HS-5 (cell line): ENCODE measurements around the gene PSMD14.
"Not testable (repeated sequence)": the region's sequence is repeated elsewhere in the genome, so short reads cannot be mapped to it uniquely, and the experiment has no call there.

ENCODE experiments used
- DNase-seq: peaks from one replicate; pipeline ENCODE4 v3.0.0-alpha.2; 2012; ENCODE audit warnings: low read depth

The PSMD14 gene

DNA sequence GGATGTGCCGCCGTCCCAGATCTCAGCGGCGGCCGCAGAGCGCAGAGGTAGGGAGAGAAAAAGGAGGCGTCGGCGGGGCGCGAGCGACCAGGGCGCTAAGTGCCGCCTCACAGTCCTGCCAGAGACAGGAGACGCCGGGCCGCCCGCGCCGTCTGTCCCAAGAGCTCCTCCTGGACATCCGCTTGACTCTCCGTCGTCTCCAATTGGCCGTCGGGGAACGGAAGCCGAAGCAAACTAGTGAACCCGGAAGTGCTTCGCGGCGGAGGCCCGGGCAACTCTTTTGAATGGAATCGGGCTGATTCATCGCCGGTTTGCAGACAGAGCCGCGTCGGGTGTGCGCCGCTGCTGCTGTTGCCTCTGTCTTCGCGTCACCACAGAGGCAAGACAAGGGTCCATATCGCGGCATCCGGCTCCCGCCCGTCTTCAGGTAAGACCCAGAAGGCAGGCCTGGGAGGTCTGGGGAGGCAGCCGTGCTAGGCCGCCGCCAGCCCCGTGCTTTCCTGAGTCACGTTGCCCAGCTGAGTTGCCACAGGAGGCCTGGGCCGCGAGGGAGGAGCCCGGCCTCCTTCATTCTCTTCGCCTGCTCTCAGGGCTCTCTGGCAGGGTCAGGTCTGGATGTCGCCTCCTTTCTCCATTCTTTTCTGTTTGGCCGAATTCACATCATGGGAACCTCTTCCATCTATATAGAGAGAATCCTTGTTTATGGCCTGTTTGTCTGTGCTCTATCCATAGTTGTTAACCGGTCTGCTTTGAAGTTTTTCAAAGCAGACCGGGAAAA lies at the start of gene PSMD14:
Gene PSMD14, plus strand, starts transcription at position 248 of the 778 bp plus-strand sequence. CDS start 10,401 bp downstream, outside the sequence.
- peak; percentile 85 for DNase-seq

DNA sequence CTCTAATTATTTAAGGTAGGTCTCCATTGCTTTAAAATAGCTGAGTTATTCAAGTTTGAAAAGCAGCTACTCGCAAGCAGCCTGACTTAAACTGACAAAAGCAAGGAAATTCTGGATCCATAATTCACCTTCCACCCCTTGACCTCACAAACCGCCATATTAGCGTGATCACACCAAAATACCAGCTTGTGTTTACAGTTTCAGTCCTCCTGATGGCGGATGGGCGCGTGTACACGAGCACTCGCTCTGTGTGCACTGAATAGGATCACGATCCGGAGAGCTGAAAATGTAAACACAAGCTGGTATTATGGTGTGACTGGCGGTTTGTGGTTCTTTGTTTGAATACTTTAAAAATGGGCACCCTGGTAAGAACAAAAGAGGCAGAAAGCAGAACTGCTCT lies 42.4 kb upstream of the PSMD14 start:
- DNase-seq: no peak

DNA sequence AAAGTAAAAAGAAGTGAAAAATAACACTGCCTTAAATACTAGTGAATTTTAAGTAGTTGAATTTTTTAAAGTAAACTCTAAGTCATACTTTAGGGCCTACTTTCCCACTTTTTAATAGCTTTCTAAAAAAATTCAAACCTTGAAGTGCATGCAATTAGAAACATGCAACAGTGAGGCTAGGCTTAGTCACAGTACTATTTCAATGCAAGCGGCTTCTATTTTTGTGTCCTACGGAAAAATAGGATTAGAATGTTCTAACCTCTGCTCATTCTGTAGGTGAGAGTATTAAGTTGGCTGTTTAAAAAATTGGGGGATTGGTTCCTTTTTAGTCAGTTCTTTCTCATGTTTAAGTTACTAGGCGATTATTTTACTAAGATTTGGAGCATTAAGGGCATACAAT lies 39.1 kb upstream of the PSMD14 start:
- no peak for DNase-seq

DNA sequence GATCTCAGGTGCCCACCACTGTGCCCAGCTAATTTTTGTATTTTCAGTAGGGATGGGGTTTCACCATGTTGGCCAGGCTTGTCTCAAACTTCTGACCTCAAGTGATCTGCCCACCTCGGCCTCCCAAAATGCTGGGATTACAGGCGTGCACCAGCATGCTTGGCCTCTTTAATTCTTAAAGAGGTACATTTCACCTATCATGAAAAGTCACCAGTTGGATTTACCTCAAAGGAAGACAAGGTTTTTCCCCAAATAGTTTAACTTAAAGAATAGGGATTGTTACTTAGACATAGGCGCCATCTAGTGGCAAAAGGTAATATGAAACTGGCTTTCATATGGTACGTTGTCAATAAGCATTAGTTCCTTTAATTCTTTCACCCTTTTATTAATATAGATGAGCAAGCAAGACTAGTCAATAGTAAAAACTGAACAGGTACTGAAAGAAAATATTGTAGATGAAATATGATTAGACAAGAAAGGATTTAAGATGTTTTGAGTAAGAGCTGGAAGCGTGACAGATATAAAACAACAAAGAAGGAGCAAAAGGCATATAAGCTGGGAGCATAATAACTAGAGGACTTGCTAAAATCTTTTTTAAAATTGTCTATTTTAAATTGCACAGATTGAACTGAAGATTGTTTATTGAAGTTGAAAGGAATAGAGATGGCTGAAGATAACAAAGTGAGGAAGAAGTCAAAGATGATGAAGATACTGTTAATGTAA lies 35.0 kb upstream of the PSMD14 start:
- peak; percentile 19 for DNase-seq

DNA sequence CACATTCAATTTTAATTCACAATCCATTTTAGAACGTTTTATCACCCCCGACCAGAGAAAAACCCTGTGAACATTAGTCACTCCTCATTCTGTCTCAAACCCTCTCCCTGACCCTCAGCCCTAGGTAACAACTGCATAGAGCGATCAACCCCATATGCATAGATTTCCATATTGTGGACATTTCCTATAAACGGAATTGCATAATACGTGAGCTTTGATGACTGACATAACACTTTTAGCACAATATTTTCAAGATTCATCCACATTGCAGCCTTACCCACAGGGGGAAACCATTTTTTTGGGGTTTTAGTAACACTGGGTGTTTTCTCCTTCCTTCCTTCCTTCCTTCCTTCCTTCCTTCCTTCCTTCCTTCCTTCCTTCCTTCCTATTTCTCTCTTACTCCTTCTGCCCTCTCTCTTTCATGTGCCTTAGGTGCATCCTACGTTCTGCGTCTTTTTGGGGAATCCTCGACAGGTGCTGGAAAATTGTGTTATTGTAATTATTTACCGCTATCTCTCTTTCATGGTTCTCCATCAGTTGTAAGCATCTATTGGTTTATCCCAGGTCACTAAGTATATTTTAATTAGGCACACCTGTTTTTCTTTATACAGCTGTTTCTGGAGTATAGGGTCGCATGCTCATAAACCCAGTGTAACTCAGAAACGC lies 29.5 kb upstream of the PSMD14 start:
- DNase-seq: not testable (repeated sequence)

DNA sequence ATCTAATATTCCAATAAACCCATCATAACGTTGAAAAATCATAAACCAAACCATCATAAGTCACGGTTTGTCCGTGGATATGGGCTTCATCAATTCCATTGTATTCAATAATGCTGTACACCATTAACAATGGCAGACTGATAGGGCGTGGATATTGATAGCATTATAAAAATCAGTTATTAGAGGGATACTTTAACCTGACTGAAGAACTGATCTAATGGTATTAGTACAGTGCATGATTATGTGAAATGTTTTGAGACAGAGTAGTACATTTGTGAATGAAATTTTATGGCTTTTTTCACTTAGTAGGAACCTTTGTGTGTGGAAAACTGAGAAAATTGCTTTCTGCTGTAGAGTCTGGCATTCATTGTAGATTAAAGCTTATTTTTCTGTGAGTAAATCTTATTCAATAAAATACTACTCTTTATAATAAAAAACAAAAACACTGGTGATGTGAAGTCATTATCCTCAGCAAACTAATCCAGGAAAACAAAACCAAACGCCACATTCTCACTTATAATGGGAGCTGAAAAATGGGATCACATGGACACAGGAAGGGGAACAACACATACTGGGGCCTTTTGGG lies 28.9 kb upstream of the PSMD14 start:
- not testable (repeated sequence) for DNase-seq

DNA sequence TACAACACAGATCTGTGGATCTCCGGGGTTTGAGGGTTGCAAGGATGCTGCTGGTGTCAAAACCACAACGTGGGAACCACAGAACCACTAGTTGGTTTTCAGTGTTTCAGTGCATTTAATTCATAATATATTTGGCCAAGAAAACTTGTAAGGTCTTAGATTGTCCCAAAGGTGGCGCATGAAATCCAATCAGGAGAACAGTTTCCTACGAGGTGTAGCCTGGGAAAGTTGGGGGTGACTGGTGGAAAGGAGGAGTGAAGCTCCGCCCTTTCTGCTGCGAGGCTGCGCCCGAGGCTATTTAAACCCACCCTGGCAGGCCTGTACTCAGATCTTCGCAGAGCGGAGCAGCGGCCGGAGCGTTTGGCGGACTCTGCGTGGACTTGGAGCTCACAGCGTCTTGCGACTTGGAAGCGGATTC lies 27.3 kb upstream of the PSMD14 start:
- DNase-seq: not testable (repeated sequence)

DNA sequence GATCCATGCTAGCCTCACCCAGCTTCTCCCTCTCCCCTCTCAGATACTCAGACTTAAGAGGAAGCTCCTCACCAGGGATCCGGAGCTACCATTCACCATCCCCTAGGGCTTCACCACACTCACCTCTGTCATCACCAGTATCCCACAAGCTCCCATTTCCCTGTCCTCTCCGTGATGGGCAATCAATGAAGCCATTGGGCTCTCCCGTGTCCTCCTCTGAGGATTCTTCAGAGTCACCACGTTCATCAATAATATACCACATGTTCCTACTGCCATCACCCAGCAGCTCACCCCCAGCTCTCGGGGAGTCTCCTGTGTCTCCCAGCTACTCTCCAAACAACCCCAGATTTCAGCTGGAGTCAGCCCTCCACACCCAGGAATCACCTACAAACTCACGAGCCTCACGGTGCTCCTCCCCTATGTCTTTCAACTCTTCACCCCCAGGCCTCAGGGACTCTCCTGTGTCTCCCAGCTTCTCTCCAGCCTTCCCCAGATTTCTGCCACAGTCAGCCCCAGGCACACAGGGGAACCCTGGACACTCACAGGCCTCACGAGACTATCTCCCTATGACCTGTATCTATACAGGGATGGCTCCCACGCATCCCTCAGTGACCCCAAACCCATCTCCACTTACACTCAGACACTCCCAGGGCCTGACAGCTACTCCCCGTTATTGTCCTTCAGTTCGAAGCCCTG lies 26.5 kb upstream of the PSMD14 start:
- DNase-seq: not testable (repeated sequence)

DNA sequence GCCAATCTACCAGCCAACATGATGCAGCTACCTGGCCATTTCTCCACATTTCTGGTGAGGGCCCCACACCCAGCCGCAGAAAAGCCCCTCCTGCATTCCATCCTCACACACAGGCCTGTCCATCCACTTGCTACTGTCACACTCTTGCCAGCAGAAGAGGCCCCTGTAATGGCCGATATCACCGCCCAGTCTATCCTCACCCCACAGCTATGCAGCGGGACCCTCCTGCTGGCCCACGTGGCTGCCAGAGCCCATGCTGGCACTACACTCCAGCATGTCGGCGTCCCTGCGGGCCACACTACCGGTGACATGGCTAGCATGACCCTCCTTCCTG lies 25.9 kb upstream of the PSMD14 start:
- DNase-seq: not testable (repeated sequence)

DNA sequence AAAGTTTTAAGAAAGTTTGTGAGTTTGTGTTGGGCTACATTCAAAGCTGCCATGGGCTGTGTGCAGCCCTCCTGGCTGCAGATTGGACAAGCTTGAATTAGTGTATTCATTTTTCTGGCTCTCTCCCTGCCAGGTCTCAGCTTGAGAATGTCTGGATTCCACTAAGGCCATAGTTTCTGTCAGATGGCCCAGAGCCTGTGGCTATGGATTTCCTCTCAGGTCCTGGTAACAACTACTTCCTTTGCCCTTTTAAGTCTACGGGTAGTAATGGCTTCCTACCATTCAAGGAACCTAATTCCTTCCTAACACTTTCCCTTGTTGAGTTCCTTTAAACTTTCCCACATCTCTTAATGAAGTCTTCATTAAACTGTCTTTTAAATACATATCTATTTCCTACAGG lies 24.3 kb upstream of the PSMD14 start:
- DNase-seq: no peak

DNA sequence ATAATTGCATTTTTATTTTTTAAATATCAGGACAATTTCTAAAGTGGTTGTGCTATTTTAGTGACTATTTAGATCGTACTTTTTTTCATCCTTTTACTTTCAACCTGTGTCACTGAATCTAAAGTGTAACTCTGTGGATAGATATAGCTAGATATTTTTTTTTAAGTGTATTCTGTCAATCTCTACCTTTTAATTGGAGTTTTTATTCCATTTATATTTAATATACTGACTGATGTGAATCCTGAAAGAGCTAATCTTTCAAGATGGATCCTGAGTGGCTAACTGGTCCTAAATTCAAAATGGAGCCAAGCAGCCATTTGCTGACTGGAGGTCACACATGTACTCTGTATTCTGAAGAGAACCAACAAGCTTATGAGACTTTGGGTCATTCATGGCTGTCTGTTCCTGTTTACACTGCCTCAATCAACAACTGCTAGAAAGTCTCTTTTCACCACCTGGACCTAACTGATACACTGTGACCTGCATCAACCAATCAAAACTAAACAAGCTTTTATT lies 4.6 kb upstream of the PSMD14 start:
- DNase-seq: no peak

DNA sequence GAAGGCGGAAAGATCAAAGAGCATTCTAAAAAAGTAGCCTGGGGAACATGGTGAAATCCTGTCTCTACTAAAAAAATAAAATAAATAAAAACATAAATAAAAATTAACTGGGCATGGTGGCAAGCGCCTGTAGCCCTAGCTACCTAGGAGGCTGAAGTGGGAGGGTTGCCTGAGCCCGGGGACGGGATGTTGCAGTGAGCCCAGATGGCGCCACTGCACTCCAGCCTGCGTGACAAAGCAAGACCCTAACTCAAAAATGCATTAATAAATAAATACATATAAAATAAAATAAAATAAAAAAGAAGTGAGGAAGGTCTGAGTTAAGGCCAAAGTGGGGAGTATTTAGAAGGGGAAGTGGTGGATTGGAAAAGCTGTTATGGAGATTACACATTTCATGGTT lies 1.3 kb upstream of the PSMD14 start:
- no peak for DNase-seq

DNA sequence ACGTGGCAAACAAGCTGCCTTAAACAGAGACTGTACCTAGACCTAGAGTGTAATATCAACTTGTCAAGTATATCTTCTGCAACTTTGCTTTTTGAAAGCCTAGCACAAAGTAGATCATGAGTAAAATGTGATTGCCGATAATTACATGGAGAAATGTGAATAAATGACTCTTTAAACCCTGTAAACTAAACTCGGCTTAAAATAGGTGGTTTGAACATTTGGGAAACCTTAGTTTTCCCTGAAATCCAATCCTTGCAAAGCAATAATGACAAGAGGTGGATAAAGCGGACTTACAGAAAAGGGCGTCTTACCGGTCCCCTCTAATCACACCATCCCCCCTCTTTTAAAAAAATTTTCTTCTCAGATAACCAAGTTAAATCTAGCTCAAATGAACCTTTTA lies 549 bp upstream of the PSMD14 start:
- DNase-seq: no peak

DNA sequence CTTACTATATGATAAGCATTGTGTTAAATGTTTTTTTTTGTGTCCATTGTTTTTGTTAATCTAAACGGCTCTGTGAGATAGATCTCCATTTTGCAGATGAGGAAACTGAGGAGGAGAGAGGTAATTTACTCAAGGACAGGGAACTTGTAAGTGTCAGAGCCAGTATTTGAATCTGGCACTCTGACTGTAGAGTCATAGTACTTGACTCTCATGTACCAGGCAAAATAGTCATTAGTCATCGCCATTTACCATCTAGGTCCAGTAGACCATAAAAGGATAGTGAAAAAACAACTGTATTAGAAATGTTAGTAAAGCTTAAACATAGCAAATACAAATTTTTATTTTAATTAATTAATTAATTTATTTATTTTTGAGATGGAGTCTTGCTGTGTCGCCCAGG lies 4.8 kb downstream of the PSMD14 start:
- no peak for DNase-seq

DNA sequence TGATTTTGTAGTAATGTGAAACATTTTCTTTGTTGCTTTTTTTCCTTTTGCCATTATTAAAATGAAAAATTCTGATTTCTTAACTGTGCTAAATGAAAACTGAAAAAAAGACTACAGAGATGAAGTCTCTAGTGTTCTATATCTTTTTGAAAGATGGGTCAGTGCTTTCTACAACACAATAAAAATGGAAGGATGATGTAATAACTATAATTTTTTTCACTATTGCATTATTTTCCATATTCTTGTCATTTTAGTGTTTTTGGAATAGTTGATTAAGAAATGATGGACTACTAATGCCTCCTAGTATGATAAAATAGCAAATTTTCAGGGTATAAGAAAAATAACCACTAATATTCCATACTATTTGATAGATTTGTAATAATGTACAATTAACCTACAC lies 7.2 kb downstream of the PSMD14 start:
- DNase-seq: no peak

DNA sequence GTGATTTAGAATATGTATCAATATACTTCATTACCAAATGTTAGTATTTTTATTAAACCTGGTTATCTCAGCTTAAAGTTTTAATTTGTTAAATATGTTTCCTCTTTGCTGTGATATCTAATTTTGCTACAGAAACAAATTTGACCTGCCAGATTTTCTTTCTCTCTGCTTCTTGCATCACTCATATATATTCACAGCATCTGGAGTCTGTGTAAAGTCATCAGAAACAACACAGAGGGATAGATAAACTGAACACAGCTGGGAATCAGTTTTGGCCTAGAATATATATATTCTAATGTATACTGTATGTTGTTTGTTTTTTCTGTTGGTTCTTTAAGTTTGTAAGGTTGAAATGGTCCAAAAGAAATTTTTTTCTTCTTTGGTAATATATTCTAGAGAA lies 8.5 kb downstream of the PSMD14 start:
- DNase-seq: no peak

DNA sequence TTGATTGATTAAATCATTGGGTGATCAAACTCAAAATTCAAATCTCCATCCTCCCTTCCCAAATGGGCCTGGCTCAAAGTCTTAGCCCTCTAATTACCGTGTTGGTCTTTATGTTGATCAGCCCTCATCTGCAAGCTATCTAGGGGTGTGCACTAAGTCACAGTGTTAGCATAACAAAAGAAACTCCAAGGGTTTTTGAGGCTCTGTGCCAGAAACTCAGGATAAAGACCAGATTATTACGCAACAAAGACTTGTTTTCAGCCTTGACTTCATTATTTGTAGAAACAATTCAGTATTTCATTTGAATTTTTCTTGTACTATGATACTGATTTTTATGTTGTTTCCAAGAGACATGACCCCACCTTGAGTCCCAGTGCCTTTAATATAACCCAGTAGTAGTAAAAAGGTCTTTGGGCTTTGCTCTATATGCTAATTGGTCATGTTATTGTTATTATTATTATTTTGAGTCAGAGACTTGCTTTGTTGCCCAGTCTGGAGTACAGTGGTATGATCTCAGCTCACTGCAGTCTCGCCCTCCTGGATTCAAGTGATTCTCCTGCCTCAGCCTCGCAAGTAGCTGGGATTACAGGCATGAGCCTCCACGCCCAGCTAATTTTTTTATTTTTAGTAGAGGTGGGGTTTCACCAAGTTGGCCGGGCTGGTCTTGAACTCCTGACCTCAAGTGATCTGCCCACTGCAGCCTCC lies 13.9 kb downstream of the PSMD14 start:
- DNase-seq: no peak

DNA sequence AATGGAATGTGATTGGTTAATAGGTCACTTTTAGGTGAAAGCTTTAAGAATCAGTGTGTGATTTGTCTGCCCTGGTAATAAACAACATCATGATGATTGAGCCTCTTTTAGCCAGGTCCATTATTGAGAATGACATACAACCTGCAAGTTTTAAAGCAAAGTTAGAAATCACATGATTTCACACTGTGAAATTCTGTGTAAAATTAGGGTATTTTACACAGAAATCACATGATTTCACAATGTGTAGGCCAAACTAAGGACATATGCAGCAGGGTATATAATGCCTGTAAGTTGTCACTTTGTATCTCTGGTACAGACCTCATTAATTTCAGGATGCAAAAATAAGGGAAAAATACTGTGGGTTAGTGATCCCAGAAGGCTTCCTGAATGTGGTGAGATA lies 16.7 kb downstream of the PSMD14 start:
- no peak for DNase-seq

DNA sequence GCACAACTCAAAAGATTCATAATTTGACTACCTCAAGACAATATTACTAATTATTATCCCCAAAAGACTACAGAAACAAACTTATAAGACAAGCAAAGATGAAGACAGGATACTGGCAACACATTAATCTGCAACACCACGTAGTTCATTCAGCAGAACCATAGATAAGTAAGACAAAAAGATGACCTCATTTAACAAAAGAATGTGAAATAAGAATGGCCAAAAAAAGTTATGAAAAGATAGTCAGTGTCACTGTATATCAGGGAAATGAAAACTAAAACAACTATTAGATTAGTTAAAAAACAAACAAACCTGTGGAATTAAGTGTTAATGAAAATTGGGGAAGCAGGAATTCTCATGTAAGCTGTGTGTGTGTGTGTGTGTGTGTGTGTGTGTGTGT lies 19.4 kb downstream of the PSMD14 start:
- no peak for DNase-seq

DNA sequence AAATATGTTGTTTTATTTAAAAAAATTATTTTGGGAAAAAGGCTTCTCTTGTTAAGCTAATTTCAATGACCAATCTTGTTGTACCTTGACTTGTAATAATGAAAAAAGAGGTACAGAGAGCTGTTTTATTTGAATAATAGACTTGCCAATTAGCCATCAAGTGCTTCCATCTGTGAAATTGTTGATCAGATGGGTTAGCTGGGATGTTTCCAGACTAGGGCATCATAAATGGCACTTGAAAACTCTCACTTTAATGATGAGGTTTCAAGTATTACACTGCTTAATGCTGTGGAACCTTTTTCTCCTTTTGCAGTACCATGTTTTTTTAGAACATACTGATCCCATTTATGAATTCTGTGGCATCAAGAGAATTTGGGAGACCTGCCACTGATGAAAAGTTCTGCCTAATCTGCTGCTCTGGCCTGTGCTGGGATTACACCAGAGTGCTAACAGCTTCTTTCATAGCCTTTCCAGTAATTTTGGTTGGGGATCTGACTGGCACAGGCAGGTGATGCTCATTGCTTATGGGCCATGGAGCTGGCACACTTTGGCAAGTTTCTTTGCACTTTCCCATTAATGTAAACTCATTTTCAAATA lies 24.2 kb downstream of the PSMD14 start:
- DNase-seq: no peak

DNA sequence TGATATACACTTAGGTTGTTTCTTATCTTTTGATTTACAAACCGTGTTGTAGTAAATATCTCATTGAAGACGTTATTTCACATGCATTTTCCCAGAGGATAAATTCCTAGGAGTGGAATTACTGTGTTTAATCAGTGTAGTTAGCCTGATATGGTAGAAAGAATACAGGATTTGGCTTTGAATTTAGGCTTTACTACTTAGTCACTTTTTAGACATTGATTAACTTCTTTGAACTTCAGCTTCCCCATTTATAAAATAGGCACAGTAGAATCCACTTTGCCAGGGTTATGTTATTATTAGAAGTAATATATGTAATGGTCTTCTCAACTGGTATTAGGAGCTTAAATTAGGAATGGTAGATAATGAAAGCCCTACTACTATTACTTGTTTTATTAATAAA lies 27.4 kb downstream of the PSMD14 start:
- DNase-seq: no peak
